SK-N-MC (cell line): ENCODE results near the gene BMP8B.
"Not testable (repeated sequence)": the region's sequence is repeated elsewhere in the genome, so short reads cannot be mapped to it uniquely, and the experiment has no call there.

Experiments used
- DNase-seq: peaks from one replicate; pipeline ENCODE4 v3.0.0-alpha.2; 2011; ENCODE audit warnings: low read depth, low spot score
- H3K27ac ChIP-seq: fragments of 200-600 bp; sonication (generic); 2 replicates; pipeline ENCODE4 v1.5.1; 2016; ENCODE audit warnings: mixed run types
- H3K36me3 ChIP-seq: fragments of 200-600 bp; sonication (generic); 2 replicates; pipeline ENCODE4 v1.6.1; 2017; ENCODE audit warnings: antibody characterized with exemption, low read length, mixed read lengths; ENCODE audit not compliant: insufficient read depth
- H3K4me3 ChIP-seq: fragments of 200-600 bp; sonication (generic); 2 replicates; pipeline ENCODE4 v1.5.1; 2016
- H3K9ac ChIP-seq: fragments of 200-600 bp; sonication (generic); 2 replicates; pipeline ENCODE4 v1.8.0; 2017; ENCODE audit warnings: mixed run types, mixed read lengths; ENCODE audit not compliant: insufficient read length
- H3K9me3 ChIP-seq: fragments of 200-600 bp; sonication (generic); 2 replicates; pipeline ENCODE4 v1.6.1; 2017; ENCODE audit warnings: low read depth, mild to moderate bottlenecking, antibody characterized with exemption, low read length, moderate library complexity, mixed read lengths
- EZH2 ChIP-seq: fragments of 200-600 bp; sonication (generic); IDR thresholded peaks from one replicate; pipeline ENCODE4 v1.6.1; 2017; ENCODE audit warnings: antibody characterized with exemption
- FOXP2 ChIP-seq: optimal IDR thresholded peaks from 2 replicates; pipeline ENCODE3; 2011; ENCODE audit warnings: mild to moderate bottlenecking, moderate library complexity; ENCODE audit not compliant: insufficient read depth; ENCODE audit errors: extremely low read length, control extremely low read depth
- POLR2AphosphoS5 ChIP-seq: IDR thresholded peaks from 2 replicates; pipeline ENCODE4 v1.6.1; 2012; ENCODE audit warnings: mild to moderate bottlenecking, low read depth, low read length, borderline replicate concordance

The BMP8B gene

GRCh38 chr1:39771022-39771532 lies 17.6 kb downstream of the BMP8B start, which contains the start of gene OXCT2:
OXCT2 (minus strand) TSS chr1:39771348; CDS start chr1:39771255, 93 bp downstream.
- not testable (repeated sequence) for H3K27ac ChIP-seq, H3K4me3 ChIP-seq, H3K36me3 ChIP-seq, DNase-seq, H3K9me3 ChIP-seq, H3K9ac ChIP-seq

GRCh38 chr1:39770100-39771021 lies 18.3 kb downstream of the BMP8B start:
- not testable (repeated sequence) for H3K4me3 ChIP-seq, H3K9ac ChIP-seq, H3K9me3 ChIP-seq, H3K36me3 ChIP-seq, H3K27ac ChIP-seq, DNase-seq

- not testable (repeated sequence) for H3K27ac ChIP-seq, H3K36me3 ChIP-seq, H3K9me3 ChIP-seq, H3K4me3 ChIP-seq, DNase-seq, H3K9ac ChIP-seq
Observed at GRCh38 chr1:39769502-39769901, 19.2 kb downstream of the BMP8B start.

- H3K9me3 ChIP-seq, H3K36me3 ChIP-seq, DNase-seq, H3K27ac ChIP-seq, H3K4me3 ChIP-seq, H3K9ac ChIP-seq: not testable (repeated sequence)
Observed at GRCh38 chr1:39766466-39766865, 22.2 kb downstream of the BMP8B start.

- H3K9me3 ChIP-seq, DNase-seq: not testable (repeated sequence)
Observed at GRCh38 chr1:39764512-39764911, 24.2 kb downstream of the BMP8B start.

GRCh38 chr1:39763619-39764374 lies 24.9 kb downstream of the BMP8B start:
- H3K4me3 ChIP-seq, DNase-seq, H3K36me3 ChIP-seq, H3K27ac ChIP-seq, H3K9me3 ChIP-seq, H3K9ac ChIP-seq: not testable (repeated sequence)

More at GRCh38 chr1:39764512-39764911, 24.2 kb downstream of the BMP8B start:
- not testable (repeated sequence) for H3K4me3 ChIP-seq, H3K36me3 ChIP-seq, H3K9ac ChIP-seq, H3K27ac ChIP-seq

- H3K9ac ChIP-seq = no peak overlapping the region
- no peak overlapping the region for H3K27ac ChIP-seq
- no peaks in the 10 kb centered on the region for H3K36me3 ChIP-seq
- no peak overlapping the region for H3K4me3 ChIP-seq
- DNase-seq = no peak
- TF ChIP-seq FOXP2 = no peak
- TF ChIP-seq POLR2AphosphoS5 = no peak
- TF ChIP-seq EZH2 = no peak
- H3K9me3 ChIP-seq = no peaks in the 10 kb centered on the region
Observed at GRCh38 chr1:39762550-39763540, 25.8 kb downstream of the BMP8B start.

GRCh38 chr1:39761557-39762260 lies 27.0 kb downstream of the BMP8B start:
- H3K4me3 ChIP-seq = no peak overlapping the region
- no peaks in the 10 kb centered on the region for H3K9me3 ChIP-seq
- no peak overlapping the region for H3K27ac ChIP-seq
- no peak for DNase-seq
- H3K9ac ChIP-seq = no peak overlapping the region
- no peaks in the 10 kb centered on the region for H3K36me3 ChIP-seq
- TF ChIP-seq POLR2AphosphoS5 (no peak), EZH2 (no peak), FOXP2 (no peak)
